Endodermal cell (in vitro differentiated cells): ENCODE results near the gene THADA. TPM values are rescaled to one million over a fixed set of nuclear protein-coding genes. Genes with fewer than 3 reads are reported as not detected.

ENCODE experiments used
- DNase-seq: peaks from one replicate; pipeline ENCODE4 v3.0.0-alpha.2; 2017
- H3K27ac ChIP-seq: 2 replicates; pipeline ENCODE4 v1.5.1; 2013; ENCODE audit warnings: mild to moderate bottlenecking, low read depth, low read length, moderate library complexity
- H3K27me3 ChIP-seq: 2 replicates; pipeline ENCODE4 v1.6.1; 2013; ENCODE audit warnings: mild to moderate bottlenecking, low read length, moderate library complexity; ENCODE audit not compliant: insufficient read depth, control insufficient read depth, poor library complexity, severe bottlenecking
- H3K36me3 ChIP-seq: 2 replicates; pipeline ENCODE4 v1.7.0; 2013; ENCODE audit warnings: mild to moderate bottlenecking, low read length, moderate library complexity; ENCODE audit not compliant: control insufficient read depth, insufficient read depth
- H3K4me1 ChIP-seq: one replicate; pipeline ENCODE4 v1.7.0; 2013; ENCODE audit warnings: low read length; ENCODE audit not compliant: control insufficient read depth, insufficient read depth
- H3K4me3 ChIP-seq: 2 replicates; pipeline ENCODE4 v1.5.1; 2013; ENCODE audit warnings: mild to moderate bottlenecking, low read length, moderate library complexity
- H3K9ac ChIP-seq: 2 replicates; pipeline ENCODE4 v1.6.1; 2013; ENCODE audit warnings: mild to moderate bottlenecking, low read length, moderate library complexity; ENCODE audit not compliant: poor library complexity, severe bottlenecking; ENCODE audit errors: extremely low read depth
- H3K9me3 ChIP-seq: 2 replicates; pipeline ENCODE4 v1.6.1; 2013; ENCODE audit warnings: mild to moderate bottlenecking, low read length, moderate library complexity; ENCODE audit not compliant: control insufficient read depth
- H3K27ac Mint-ChIP-seq: 2 replicates; pipeline ENCODE4 v1.8.0; 2020; ENCODE audit warnings: mixed read lengths
- H3K27me3 Mint-ChIP-seq: 2 replicates; pipeline ENCODE4 v1.8.0; 2021; ENCODE audit warnings: mild to moderate bottlenecking, mixed read lengths; ENCODE audit not compliant: insufficient read depth
- H3K36me3 Mint-ChIP-seq: 2 replicates; pipeline ENCODE4 v1.8.0; 2020; ENCODE audit warnings: low read depth, mixed read lengths
- H3K4me1 Mint-ChIP-seq: 2 replicates; pipeline ENCODE4 v1.8.0; 2020; ENCODE audit warnings: mixed read lengths
- H3K4me3 Mint-ChIP-seq: 2 replicates; pipeline ENCODE4 v1.8.0; 2020; ENCODE audit warnings: mild to moderate bottlenecking, moderate library complexity, mixed read lengths
- H3K9me3 Mint-ChIP-seq: 2 replicates; pipeline ENCODE4 v1.8.0; 2020; ENCODE audit warnings: mild to moderate bottlenecking, mixed read lengths
- WGBS, 2 experiments: methylation state at CpG; one replicate each; pipeline versions ENCODE4 v1.1.5 to v1.1.7; 2013; ENCODE audit warnings: missing lambda C conversion rate in 2 of 2, mixed read lengths in 1 of 2; ENCODE audit not compliant: insufficient coverage in 1 of 2, insufficient read length in 1 of 2; 5-methylcytosine and 5-hydroxymethylcytosine counted together
- total RNA-seq, 2 donors: library from RNA; stranded (reverse); fragmentation: NEBNext Ultra II Directional in 1 of 2; extraction: Animal tissue kit (Norgen Biotek cat#: 25700) in 1 of 2; gene quantifications; 2 replicates in 1 of 2; 3 replicates in 1 of 2; pipeline ENCODE4 v1.2.1, GENCODE V29; 2021
- TF ChIP-seq, protein P1 (sequence below): fragments of 200-600 bp; sonication (generic); conservative IDR thresholded peaks from 2 replicates; pipeline ENCODE4 v1.5.0; 2021; ENCODE audit warnings: antibody characterized with exemption, mild to moderate bottlenecking

The THADA gene
- total RNA-seq, 2 donors from 2014 or later: 32.8 to 35.0 TPM

- H3K36me3 ChIP-seq: no peaks in the 10 kb centered on the region
- H3K4me3 Mint-ChIP-seq: no peak overlapping the region
- H3K9ac ChIP-seq: no peak overlapping the region
- H3K27ac Mint-ChIP-seq: no peak overlapping the region
- no peak for DNase-seq
- no peaks in the 10 kb centered on the region for H3K27me3 Mint-ChIP-seq
- H3K27ac ChIP-seq: no peak overlapping the region
- H3K4me1 Mint-ChIP-seq: peaks cover 42% of the 10 kb centered on the region
- H3K27me3 ChIP-seq: no peaks in the 10 kb centered on the region
- H3K9me3 ChIP-seq: peaks cover 4% of the 10 kb centered on the region
- H3K36me3 Mint-ChIP-seq: no peaks in the 10 kb centered on the region
- TF ChIP-seq, protein P1, sequence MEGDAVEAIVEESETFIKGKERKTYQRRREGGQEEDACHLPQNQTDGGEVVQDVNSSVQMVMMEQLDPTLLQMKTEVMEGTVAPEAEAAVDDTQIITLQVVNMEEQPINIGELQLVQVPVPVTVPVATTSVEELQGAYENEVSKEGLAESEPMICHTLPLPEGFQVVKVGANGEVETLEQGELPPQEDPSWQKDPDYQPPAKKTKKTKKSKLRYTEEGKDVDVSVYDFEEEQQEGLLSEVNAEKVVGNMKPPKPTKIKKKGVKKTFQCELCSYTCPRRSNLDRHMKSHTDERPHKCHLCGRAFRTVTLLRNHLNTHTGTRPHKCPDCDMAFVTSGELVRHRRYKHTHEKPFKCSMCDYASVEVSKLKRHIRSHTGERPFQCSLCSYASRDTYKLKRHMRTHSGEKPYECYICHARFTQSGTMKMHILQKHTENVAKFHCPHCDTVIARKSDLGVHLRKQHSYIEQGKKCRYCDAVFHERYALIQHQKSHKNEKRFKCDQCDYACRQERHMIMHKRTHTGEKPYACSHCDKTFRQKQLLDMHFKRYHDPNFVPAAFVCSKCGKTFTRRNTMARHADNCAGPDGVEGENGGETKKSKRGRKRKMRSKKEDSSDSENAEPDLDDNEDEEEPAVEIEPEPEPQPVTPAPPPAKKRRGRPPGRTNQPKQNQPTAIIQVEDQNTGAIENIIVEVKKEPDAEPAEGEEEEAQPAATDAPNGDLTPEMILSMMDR: no peak
- no peak overlapping the region for H3K4me3 ChIP-seq
- H3K9me3 Mint-ChIP-seq: no peaks in the 10 kb centered on the region
- H3K4me1 ChIP-seq: no peaks in the 10 kb centered on the region
Observed at GRCh38 chr2:43486603-43487002, 109.2 kb downstream of the THADA start.

DNA sequence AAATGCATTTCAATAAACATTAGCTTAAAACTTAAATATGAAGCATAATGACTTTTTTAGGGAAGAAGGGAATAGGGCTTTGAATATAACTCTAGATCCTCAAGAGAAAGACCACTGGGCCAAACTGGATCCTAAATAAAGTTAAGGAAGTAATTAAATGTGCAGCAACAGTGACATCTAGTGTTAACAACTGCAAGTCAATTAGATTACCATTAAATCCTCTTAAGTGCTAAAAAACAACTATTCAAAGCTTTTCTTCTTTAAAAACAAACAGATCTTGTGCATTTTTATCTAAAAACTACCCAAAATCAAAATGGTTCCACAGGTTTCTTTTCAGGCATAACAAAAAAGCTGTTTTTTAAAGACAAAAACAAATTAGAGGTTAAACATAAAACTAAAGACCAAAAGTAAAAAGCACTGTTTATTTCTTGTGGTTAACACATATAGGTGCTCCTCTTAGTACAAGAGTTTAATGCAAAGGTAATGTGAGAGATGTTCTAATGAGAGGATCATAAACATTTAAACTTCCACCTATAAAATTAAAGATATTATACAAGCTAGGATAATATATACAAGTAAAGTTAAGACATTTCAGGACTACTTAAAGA, 111.4 kb downstream of the THADA start:
- H3K9me3 ChIP-seq: peaks cover 4% of the 10 kb centered on the region
- no peaks in the 10 kb centered on the region for H3K36me3 ChIP-seq
- H3K9ac ChIP-seq: no peak overlapping the region
- no peaks in the 10 kb centered on the region for H3K4me1 ChIP-seq
- H3K4me3 Mint-ChIP-seq: no peak overlapping the region
- H3K27me3 Mint-ChIP-seq: no peaks in the 10 kb centered on the region
- H3K4me3 ChIP-seq: no peak overlapping the region
- H3K27ac ChIP-seq: no peak overlapping the region
- DNase-seq: no peak
- no peaks in the 10 kb centered on the region for H3K9me3 Mint-ChIP-seq
- no peaks in the 10 kb centered on the region for H3K36me3 Mint-ChIP-seq
- no peaks in the 10 kb centered on the region for H3K27me3 ChIP-seq
- TF ChIP-seq, protein P1: peak; percentile 87
- H3K27ac Mint-ChIP-seq: no peak overlapping the region
- H3K4me1 Mint-ChIP-seq: peaks cover 46% of the 10 kb centered on the region

DNA sequence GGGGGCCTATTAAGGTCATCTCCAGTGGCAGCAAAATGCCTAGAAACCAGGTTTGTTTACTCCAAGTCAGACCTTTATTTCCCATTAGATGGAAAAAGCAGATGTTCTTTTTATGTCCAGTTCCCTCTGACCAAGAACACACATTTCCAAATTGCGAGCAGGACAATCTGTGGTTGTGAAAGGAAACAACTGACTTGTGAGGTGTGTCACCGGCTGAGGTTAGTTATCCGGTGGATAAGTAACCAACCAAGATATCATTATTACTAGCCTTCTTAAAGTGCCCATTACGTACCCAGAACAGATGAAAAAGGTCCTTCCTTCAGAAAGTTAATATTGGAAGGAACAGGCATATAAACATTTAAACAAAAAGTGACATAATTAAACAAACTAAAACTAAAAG, 112.9 kb downstream of the THADA start:
- no peaks in the 10 kb centered on the region for H3K4me1 ChIP-seq
- TF ChIP-seq, protein P1: no peak
- no peaks in the 10 kb centered on the region for H3K36me3 ChIP-seq
- no peaks in the 10 kb centered on the region for H3K9me3 Mint-ChIP-seq
- H3K4me3 Mint-ChIP-seq: no peak overlapping the region
- H3K9me3 ChIP-seq: no peaks in the 10 kb centered on the region
- no peaks in the 10 kb centered on the region for H3K27me3 ChIP-seq
- DNase-seq: no peak
- H3K27ac ChIP-seq: no peak overlapping the region
- H3K4me1 Mint-ChIP-seq: peaks cover 50% of the 10 kb centered on the region
- 96% methylated on average over 4 of the region's 4 CpGs; no CpG with 5 or more reads in 1 of the 2 experiments for WGBS, 2 experiments
- H3K9ac ChIP-seq: no peak overlapping the region
- H3K27ac Mint-ChIP-seq: no peak overlapping the region
- H3K36me3 Mint-ChIP-seq: no peaks in the 10 kb centered on the region
- no peaks in the 10 kb centered on the region for H3K27me3 Mint-ChIP-seq
- no peak overlapping the region for H3K4me3 ChIP-seq
